ENCODE measurements around the gene MEIKIN. TPM values are rescaled to one million over a fixed set of nuclear protein-coding genes. Genes with fewer than 3 reads are reported as not detected.

Gene MEIKIN
- total and polyA plus RNA-seq, 2 of the 13 experiments (the other 11 are each of a cell fraction or from before 2014, with no cell fraction given) = not detected

GRCh38 chr5:131795879-131796792, 149.3 kb downstream of the MEIKIN start (continued):
- TF ChIP-seq ATF2 (CRISPR knock-in tag; IDR thresholded peaks at IDR 0.05) (no peak), HMGA1 (CRISPR knock-in tag; conservative IDR thresholded peaks at IDR 0.05) (no peak), ZNF710 (CRISPR knock-in tag; IDR thresholded peaks at IDR 0.05; ENCODE audit: borderline replicate concordance) (no peak), ZNF451 (CRISPR knock-in tag; IDR thresholded peaks at IDR 0.05) (0 out of 2 replicates have a peak, but pooled peaks have one; percentile 13), U2AF1 (optimal IDR thresholded peaks at IDR 0.05; ENCODE audit: low read depth, low read length) (no peak), REXO4 (CRISPR knock-in tag; IDR thresholded peaks at IDR 0.05; ENCODE audit: borderline replicate concordance) (no peak), ZNF746 (CRISPR knock-in tag; IDR thresholded peaks at IDR 0.05) (no peak), CEBPG (CRISPR knock-in tag; IDR thresholded peaks at IDR 0.05) (no peak), GZF1 (CRISPR knock-in tag; IDR thresholded peaks at IDR 0.05) (0 out of 2 replicates have a peak, but pooled peaks have one; percentile 46), ZBTB43 (CRISPR knock-in tag; conservative IDR thresholded peaks at IDR 0.05) (no peak), ZIK1 (CRISPR knock-in tag; IDR thresholded peaks at IDR 0.05; ENCODE audit: borderline replicate concordance, low read depth) (no peak), KLF15 (CRISPR knock-in tag; IDR thresholded peaks at IDR 0.05; ENCODE audit: borderline replicate concordance) (no peak), SETDB1 (CRISPR knock-in tag; IDR thresholded peaks at IDR 0.05; ENCODE audit: borderline replicate concordance) (no peak), ZNF382 (CRISPR knock-in tag; IDR thresholded peaks at IDR 0.05; ENCODE audit: borderline replicate concordance) (no peak), HNRNPLL (IDR thresholded peaks at IDR 0.05; ENCODE audit: low read depth, low read length, poor library complexity, severe bottlenecking) (peak; percentile 80), RARA (CRISPR knock-in tag; IDR thresholded peaks at IDR 0.05) (no peak), JUN (CRISPR knock-in tag; IDR thresholded peaks at IDR 0.05) (no peak), TCF12 (IDR thresholded peaks at IDR 0.05) (no peak), TCF12 (CRISPR knock-in tag; IDR thresholded peaks at IDR 0.05) (no peak; the same call in 1 of the 2 replicates), ZNF225 (CRISPR knock-in tag; IDR thresholded peaks at IDR 0.05) (no peak), GPBP1L1 (CRISPR knock-in tag; IDR thresholded peaks at IDR 0.05) (no peak), ZNF441 (CRISPR knock-in tag; IDR thresholded peaks at IDR 0.05; ENCODE audit: borderline replicate concordance) (peak; percentile 23; the same call in 1 of the 2 replicates), ZNF83 (CRISPR knock-in tag; IDR thresholded peaks at IDR 0.05; ENCODE audit: borderline replicate concordance) (no peak), ZBTB8A (CRISPR knock-in tag; IDR thresholded peaks at IDR 0.05; ENCODE audit: borderline replicate concordance, low read depth) (peak; percentile 18; the same call in 1 of the 2 replicates)
